Measurements from ENCODE around the gene PTPN14. TPM values are rescaled to one million over a fixed set of nuclear protein-coding genes. Genes with fewer than 3 reads are reported as not detected.

PTPN14 gene
- total RNA-seq, 1 donor from 2014 or later = 42.4 TPM

- DNase-seq (ENCODE audit: low spot score) = no peak
These were observed 95.2 kb downstream of the PTPN14 start for GRCh38 chr1:214455971-214456867.

DNA sequence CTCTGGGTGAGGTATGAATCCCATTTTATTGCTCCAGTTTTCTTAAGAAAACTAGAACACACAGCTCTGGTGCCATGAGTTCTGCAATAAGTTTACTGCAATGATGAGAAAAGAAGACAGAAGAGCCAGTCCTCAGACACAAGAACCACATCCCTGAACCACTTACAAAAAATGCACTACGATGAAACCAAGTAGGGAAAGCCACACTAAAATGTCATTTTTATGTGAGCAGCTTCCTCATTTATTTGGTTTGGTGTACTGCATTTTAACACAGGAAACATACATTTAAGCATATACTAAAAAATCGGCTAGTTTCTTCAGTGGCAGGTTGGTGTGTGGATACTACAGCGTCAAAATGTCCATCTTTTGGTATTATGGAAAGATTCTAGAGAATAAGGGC is 95.9 kb downstream of the PTPN14 start:
- no peak for DNase-seq (ENCODE audit: low spot score)

- DNase-seq (ENCODE audit: low spot score) = no peak
These were observed 96.6 kb downstream of the PTPN14 start for GRCh38 chr1:214454569-214455396.

- DNase-seq (ENCODE audit: low spot score) = no peak
These were observed 98.2 kb downstream of the PTPN14 start for GRCh38 chr1:214453109-214453722.

DNA sequence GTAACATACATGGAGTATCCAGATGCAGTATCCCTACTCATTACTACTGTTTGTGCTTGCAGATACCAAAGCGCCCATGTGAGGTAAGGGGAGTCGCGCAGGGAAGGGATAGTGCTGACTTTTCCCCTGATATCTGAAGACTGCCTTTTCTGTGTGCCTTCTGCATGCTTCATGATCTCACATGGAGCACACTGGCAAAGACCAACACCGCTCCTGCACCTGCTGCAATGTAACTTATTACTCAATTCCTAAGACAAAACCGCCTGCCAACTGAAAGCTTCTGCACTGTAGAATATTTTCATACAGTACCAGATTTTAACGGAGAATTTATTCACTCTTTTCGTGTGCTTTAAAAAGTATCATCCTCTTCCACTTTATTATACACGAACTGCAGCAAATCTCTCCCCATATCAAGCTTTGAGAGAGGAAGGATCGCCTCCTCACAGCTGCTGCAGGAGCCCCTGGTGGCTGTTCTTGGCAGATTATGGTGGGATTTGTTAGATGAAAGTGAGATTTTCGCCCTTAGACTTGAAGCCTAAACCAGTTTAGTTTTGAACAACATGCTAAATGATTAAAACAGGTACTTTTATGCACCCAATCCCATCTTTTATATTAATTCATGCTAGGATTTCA is 99.1 kb downstream of the PTPN14 start:
- DNase-seq (ENCODE audit: low spot score) = no peak

DNA sequence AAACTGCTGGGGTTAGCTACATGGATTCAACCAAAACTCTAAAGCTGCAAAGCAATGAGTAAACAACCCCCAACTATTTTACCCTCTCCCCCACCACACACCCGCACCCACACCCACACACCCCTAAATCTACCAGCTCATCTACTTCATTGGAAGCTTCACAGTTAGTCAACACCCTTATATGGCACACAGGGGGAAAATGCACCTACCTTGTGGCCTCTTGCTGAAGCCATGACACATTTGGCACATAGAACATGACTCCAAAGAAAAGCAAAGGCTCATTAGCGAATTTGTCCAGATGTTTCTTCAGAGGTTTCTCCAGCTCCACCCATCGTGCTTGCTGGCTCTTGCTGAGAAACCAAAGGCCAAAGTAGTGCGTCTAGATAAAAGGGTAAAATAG is 99.8 kb downstream of the PTPN14 start:
- DNase-seq (ENCODE audit: low spot score) = no peak

DNA sequence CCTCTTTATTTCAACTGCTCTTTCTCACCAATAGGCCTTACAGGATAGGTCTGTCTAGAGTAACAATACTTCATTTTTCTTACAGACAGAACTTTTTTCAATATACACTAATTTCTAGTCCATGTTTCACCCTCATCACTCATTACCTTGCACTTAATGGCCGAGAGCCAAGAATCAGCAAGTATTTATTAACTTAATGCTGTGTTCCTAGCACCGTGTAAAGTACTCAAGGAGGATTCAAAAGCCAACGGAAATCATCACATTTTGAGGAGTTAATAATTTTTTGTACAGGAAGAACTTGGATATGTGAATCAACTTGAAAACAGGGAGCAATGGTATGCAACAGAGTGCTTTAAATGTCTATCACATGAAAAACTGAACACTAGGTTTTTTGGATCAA is 102.0 kb downstream of the PTPN14 start:
- no peak for DNase-seq (ENCODE audit: low spot score)

DNA sequence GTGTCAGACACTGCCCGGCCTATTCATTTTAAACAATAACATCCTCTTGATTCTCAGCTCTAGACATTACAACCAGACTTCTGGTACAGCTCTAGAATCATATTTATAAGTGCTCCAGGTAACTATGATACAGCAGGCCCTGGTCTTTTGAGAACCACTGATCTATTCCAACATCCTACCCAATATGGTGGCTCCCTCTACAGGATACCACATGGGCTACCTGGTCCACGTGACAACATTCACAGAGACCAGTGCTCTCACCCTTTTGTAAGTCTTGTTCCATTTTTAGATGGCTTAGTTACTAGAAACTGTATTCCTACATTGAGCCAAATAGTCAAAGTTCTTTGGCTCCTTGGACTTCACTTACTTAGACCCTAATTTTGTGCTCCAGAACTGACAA is 102.9 kb downstream of the PTPN14 start:
- DNase-seq (ENCODE audit: low spot score) = no peak

DNA sequence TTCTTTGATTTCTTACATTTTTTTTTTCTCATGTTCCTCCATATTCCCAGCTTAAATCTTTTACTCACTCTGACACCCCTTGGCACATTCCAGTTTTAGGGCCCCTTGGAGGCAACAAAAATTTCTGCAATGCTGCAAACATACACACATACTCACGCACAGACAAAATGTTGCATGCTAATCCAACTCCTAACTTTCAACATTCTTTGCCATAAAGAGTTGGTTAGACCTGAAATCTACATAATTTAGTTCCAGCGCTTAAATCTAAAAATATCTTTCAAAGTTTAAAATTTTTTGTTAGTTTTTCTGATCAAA is 103.9 kb downstream of the PTPN14 start:
- DNase-seq (ENCODE audit: low spot score) = no peak

- peak; percentile 46 for DNase-seq (ENCODE audit: low spot score)
These were observed 104.4 kb downstream of the PTPN14 start for GRCh38 chr1:214446772-214447556.

DNA sequence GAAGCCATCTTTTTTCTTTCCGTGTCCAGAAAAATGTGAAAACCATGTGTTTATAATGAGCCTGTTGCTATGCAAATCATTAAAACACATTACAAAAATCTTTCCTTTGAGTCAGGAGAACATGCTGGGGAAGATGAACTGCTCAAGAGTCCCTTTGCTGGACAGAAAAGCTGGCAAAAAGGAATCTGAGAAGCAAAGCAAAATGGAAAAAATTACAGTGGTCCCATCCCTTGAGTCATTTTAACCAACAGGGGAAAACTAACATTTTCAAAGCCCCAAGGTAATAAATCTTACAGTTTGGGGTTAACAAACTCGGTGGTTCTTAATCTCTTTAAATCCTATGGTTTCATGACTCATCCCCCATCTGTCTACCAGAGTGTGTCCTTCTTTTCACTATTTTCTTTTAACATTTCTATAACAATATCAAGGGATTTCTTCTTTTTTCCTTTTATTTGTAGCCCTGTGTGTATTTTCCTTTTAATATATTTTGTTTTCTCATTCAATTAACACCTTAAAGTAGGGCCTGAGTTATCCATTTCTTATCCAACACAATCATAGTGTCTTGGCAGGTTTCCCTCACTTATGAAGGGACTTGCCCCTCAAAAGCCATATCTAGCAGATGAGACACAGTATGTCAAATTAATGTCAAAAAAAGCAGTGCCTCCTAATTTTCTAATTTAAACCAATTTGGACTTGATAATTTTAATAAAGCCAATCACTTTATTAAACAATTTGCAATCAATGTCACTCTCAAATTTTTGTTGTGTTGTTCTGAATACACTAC is 105.4 kb downstream of the PTPN14 start:
- peak; percentile 93 for DNase-seq (ENCODE audit: low spot score)

DNA sequence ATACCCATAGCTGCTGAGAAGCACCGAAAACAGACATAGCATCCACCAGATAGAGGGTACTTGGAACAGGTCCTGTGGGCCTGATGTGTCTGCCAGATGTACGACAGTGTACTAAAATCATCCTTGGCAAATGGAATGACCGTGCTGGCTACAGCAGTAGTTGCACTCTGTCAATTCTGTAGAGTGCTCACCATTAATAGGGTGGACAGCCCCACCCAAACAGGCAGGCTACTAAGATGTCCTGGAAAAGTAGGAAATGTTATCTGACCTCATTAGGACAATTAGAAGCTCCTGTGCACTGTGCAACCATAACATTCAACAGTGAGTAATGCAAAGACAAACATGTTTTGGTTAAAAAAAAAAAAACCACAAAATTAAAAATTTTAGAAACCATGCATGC is 106.2 kb downstream of the PTPN14 start:
- DNase-seq (ENCODE audit: low spot score) = no peak

DNA sequence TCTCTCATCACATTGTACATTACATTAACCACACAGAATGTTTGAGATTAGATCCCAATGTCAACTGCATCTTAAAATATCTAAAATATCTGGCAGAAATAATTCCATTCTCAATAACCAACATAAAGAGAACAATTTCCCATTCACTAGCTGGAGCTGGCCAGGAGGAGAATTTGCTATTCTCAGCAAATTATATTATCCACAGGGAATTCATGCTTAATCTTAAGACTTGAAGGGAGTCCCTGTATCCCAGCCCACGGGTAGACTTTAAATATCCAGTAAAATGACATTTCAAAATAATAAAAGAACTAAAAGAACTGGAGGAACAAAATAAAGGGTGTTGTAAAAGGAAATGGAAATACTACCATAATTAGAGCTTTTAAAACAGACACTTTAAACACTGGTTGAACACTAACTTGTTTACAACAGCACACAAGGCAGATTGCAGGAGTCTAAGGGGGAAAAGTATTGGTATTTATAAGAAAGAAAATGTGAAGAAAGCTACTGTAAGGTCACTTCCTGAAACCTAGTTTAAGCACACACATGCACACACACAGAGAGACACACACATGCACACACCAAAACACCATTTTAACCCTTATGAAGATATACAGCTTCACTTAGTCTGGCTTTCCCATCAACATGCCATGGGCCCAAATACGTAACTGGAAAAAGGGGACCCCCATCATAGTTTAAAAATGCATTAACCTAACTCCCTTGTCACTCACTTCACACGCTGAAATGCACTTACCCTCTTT is 107.0 kb downstream of the PTPN14 start:
- DNase-seq (ENCODE audit: low spot score) = no peak

DNA sequence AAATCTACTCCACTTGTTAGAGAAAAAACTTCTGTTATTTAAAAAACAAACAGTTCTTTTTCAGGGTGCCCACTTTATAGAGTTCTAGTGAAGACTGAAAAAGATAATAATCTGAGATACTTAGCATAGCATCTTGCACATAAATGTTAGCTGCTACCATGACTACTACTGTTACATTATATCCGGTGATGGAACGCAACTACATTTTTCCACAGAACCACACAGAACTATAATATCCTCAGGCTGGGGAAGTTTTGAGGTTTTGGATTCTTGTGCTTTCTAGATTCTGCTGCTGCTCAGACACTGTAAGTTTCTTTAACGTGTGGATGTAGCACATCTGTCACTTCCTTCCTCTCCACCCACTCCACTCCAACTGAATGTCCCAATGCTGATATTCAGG is 110.3 kb downstream of the PTPN14 start:
- peak; percentile 69 for DNase-seq (ENCODE audit: low spot score)

GRCh38 chr1:214440219-214440965 is 111.0 kb downstream of the PTPN14 start:
- DNase-seq (ENCODE audit: low spot score) = no peak

DNA sequence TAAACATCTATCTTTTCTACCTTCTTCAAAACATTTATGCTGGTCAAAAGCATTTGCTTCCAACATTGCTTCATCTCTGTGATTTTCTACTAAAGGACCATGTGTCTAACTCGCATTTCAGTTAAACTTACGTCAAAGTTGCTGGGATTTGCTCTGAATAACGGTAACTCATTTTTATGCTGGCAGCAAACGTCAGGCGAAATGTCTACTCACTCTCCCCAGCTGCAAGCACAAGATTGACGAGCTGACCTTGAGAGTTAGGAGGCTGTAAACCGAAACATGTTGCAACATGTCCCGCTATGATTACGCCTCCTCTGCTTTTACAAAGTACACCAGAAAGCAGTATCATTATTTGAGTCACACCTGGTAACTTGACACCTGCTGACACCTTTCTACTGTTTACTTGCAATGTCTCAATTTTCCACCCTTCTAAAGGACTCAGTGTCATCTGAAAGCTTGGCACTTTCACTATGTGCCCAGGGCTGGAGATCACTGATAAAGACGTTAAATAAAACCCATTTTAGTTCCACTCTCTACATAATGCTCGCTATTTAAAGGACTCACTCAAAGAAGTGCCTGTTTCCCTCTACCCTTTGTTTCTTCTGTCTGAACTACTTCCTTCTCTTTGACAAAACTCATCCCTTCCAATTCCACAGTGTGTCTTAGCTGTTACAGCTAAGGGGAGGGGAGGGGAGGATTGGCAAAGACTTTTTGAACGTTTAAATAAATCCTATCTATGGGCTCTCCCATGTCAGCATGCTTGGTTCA is 111.9 kb downstream of the PTPN14 start:
- DNase-seq (ENCODE audit: low spot score) = peak; percentile 74

DNA sequence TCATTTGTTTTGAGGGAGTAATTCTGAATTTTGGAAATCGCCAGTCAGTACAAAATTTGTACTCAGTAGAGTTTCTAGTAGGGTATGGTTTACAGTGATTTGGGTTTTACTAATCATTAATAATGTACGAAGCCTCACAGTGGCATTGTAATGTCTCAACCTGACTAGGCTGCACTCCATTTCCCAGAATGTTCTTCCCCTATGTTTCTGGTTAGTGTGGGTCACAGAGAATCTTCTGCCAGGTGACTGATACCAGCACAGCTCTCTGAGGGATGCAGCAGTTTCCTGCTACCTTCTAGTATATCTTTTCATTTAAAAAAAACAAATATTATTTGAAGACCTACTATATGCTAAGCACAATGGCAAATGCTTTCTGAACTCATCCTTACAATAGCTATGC is 112.9 kb downstream of the PTPN14 start:
- DNase-seq (ENCODE audit: low spot score) = no peak

- no peak for DNase-seq (ENCODE audit: low spot score)
These were observed 113.3 kb downstream of the PTPN14 start for GRCh38 chr1:214438075-214438474.

Data from umbilical cord (tissue), 2 donors.